Measurements from ENCODE around the gene TGFB1I1.
"Not testable (repeated sequence)": the region's sequence is repeated elsewhere in the genome, so short reads cannot be mapped to it uniquely, and the experiment has no call there.

TGFB1I1 gene

GRCh38 chr16:31501226-31501965, 29.4 kb downstream of the TGFB1I1 start:
- no peak for DNase-seq (ENCODE audit: low read depth)
- H3K4me3 ChIP-seq (ENCODE audit: low read length) = no peak overlapping the region
- TF ChIP-seq CTCF (conservative IDR thresholded peaks at IDR 0.05; ENCODE audit: low read depth, low read length) = no peak

GRCh38 chr16:31501966-31502348, 30.0 kb downstream of the TGFB1I1 start:
- no peak overlapping the region for H3K4me3 ChIP-seq (ENCODE audit: low read length)
- DNase-seq (ENCODE audit: low read depth) = no peak
- TF ChIP-seq CTCF (conservative IDR thresholded peaks at IDR 0.05; ENCODE audit: low read depth, low read length) = no peak

- TF ChIP-seq CTCF (conservative IDR thresholded peaks at IDR 0.05; ENCODE audit: low read depth, low read length) = no peak
- no peak for DNase-seq (ENCODE audit: low read depth)
- no peak overlapping the region for H3K4me3 ChIP-seq (ENCODE audit: low read length)
These were observed 31.0 kb downstream of the TGFB1I1 start for GRCh38 chr16:31502981-31503380.

- DNase-seq (ENCODE audit: low read depth) = not testable (repeated sequence)
These were observed 31.6 kb downstream of the TGFB1I1 start for GRCh38 chr16:31503555-31503954.

GRCh38 chr16:31504159-31504558, 32.2 kb downstream of the TGFB1I1 start:
- DNase-seq (ENCODE audit: low read depth) = no peak
- no peak overlapping the region for H3K4me3 ChIP-seq (ENCODE audit: low read length)

More at GRCh38 chr16:31503555-31503954, 31.6 kb downstream of the TGFB1I1 start:
- H3K4me3 ChIP-seq (ENCODE audit: low read length) = not testable (repeated sequence)

GRCh38 chr16:31505483-31505882, 33.5 kb downstream of the TGFB1I1 start:
- DNase-seq (ENCODE audit: low read depth) = no peak
- H3K4me3 ChIP-seq (ENCODE audit: low read length) = no peak overlapping the region

More at GRCh38 chr16:31504159-31504558, 32.2 kb downstream of the TGFB1I1 start:
- TF ChIP-seq CTCF (conservative IDR thresholded peaks at IDR 0.05; ENCODE audit: low read depth, low read length) = no peak

GRCh38 chr16:31507617-31507928, 35.6 kb downstream of the TGFB1I1 start:
- no peak for DNase-seq (ENCODE audit: low read depth)
- peak overlapping the region; percentile 94 for H3K4me3 ChIP-seq (ENCODE audit: low read length)
- no peak for TF ChIP-seq CTCF (conservative IDR thresholded peaks at IDR 0.05; ENCODE audit: low read depth, low read length)

More at GRCh38 chr16:31505483-31505882, 33.5 kb downstream of the TGFB1I1 start:
- no peak for TF ChIP-seq CTCF (conservative IDR thresholded peaks at IDR 0.05; ENCODE audit: low read depth, low read length)

Measured in retinal pigment epithelial cell (primary cell).